Lower leg skin (tissue), 4 donors: ENCODE measurements around the gene ANKRD62. TPM values are rescaled to one million over a fixed set of nuclear protein-coding genes. Genes with fewer than 3 reads are reported as not detected.

Experiments
- DNase-seq, 2 donors: peaks; one replicate each; pipeline ENCODE4 v3.0.0-alpha.2; 2019; ENCODE audit warnings: low spot score in 2 of 2
- H3K4me3 ChIP-seq: fragments of 200-600 bp; sonication (generic); 2 replicates; pipeline ENCODE4 v1.5.1; 2017; ENCODE audit warnings: mild to moderate bottlenecking, low read depth; ENCODE audit not compliant: poor library complexity, severe bottlenecking
- CTCF ChIP-seq, 3 donors: fragments of 450-650 bp; IDR thresholded peaks; one replicate each; pipeline ENCODE4 v1.5.1; 2016; ENCODE audit warnings: antibody characterized with exemption in 3 of 3, mild to moderate bottlenecking in 3 of 3, moderate library complexity in 2 of 3
- POLR2A ChIP-seq, 2 donors: fragments of 450-650 bp; IDR thresholded peaks; one replicate each; pipeline ENCODE4 v1.6.1; 2016 to 2017; ENCODE audit warnings: antibody characterized with exemption in 2 of 2, mild to moderate bottlenecking in 1 of 2, moderate library complexity in 1 of 2
- WGBS, 2 donors: methylation state at CpG; one replicate each; pipeline ENCODE4 v1.1.5; 2018; 5-methylcytosine and 5-hydroxymethylcytosine counted together
- intact Hi-C: fragments of 100-400 bp; cut with DNase I; formaldehyde crosslinking; loops from one replicate; pipeline ENCODE4 v1.15.0; 2023; ENCODE audit warnings: low total_unique reads
- total RNA-seq, 4 donors: library from RNA; depleted of rRNA; stranded (reverse); fragments of >200 nt; gene quantifications; one replicate each; pipeline ENCODE4 v1.1.0, GENCODE V29; 2016

Gene ANKRD62
- not detected for total RNA-seq

- no peak within 1 kb of the TSS for H3K4me3 ChIP-seq
- DNase-seq, result no peak
- intact Hi-C loops, result no loop called here
- 90 to 93% methylated on average over 48 to 50 of the region's 50 CpGs for WGBS, 2 donors
- TF ChIP-seq POLR2A (IDR thresholded peaks at IDR 0.05), result no peak
- no peak for TF ChIP-seq CTCF (IDR thresholded peaks at IDR 0.05)
Measured at GRCh38 chr18:12093520-12094257, at the start of gene ANKRD62. Gene ANKRD62, plus strand, starts transcription at chr18:12093843. Its CDS starts 175 bp downstream, at chr18:12094018.

- DNase-seq, result peak in 1 of 2 donors; percentile 36
- intact Hi-C loops, result loop anchor here (10.0 kb wide), 1 partner anchor 310 kb away; no protein-coding TSS in a partner anchor
- TF ChIP-seq CTCF (IDR thresholded peaks at IDR 0.05), result no peak
- no peak for TF ChIP-seq POLR2A (IDR thresholded peaks at IDR 0.05)
Measured at GRCh38 chr18:12044591-12044990, 49.1 kb upstream of the ANKRD62 start.

GRCh38 chr18:12046046-12046750 is 47.4 kb upstream of the ANKRD62 start:
- intact Hi-C loops, result loop anchor here (10.0 kb wide), 1 partner anchor 311 kb away; no protein-coding TSS in a partner anchor
- no peak overlapping the region for H3K4me3 ChIP-seq
- DNase-seq, result peak; percentile 4 to 62
- TF ChIP-seq CTCF (IDR thresholded peaks at IDR 0.05) (no peak), POLR2A (IDR thresholded peaks at IDR 0.05) (no peak)
- WGBS, 2 donors, result 72 to 73% methylated on average over 15 of the region's 15 CpGs

More at GRCh38 chr18:12044591-12044990, 49.1 kb upstream of the ANKRD62 start:
- WGBS, 2 donors, result 73 to 74% methylated on average over 5 of the region's 5 CpGs
- no peak overlapping the region for H3K4me3 ChIP-seq

- DNase-seq, result peak; percentile 9 to 75
- intact Hi-C loops, result loop anchor here (10.0 kb wide), 1 partner anchor 312 kb away; no protein-coding TSS in a partner anchor
- TF ChIP-seq CTCF (IDR thresholded peaks at IDR 0.05) (no peak), POLR2A (IDR thresholded peaks at IDR 0.05) (no peak)
- no peak overlapping the region for H3K4me3 ChIP-seq
- WGBS, 2 donors, result 92 to 93% methylated on average over 11 to 12 of the region's 12 CpGs
Measured at GRCh38 chr18:12046751-12047335, 46.8 kb upstream of the ANKRD62 start.

GRCh38 chr18:12048010-12048826 is 45.4 kb upstream of the ANKRD62 start:
- peak in 1 of 2 donors; percentile 9 for DNase-seq
- intact Hi-C loops, result loop anchor here (10.0 kb wide), 1 partner anchor 313 kb away; no protein-coding TSS in a partner anchor
- H3K4me3 ChIP-seq, result no peak overlapping the region
- 83 to 85% methylated on average over 14 to 19 of the region's 20 CpGs for WGBS, 2 donors
- TF ChIP-seq POLR2A (IDR thresholded peaks at IDR 0.05), result no peak
- TF ChIP-seq CTCF (IDR thresholded peaks at IDR 0.05), result no peak
